ENCODE data around the gene ZMYM4. TPM values are rescaled to one million over a fixed set of nuclear protein-coding genes. Genes with fewer than 3 reads are reported as not detected.

ZMYM4 gene
- total RNA-seq, 1 experiment from 2014 or later, result 66.0 TPM

GRCh38 chr1:35243691-35244090 is 24.8 kb upstream of the ZMYM4 start:
- Histone ChIP-seq H2AFZ (ENCODE audit: low read length) (no peak overlapping the region), H3K4me2 (ENCODE audit: insufficient read depth, insufficient read length, low read length) (no peak overlapping the region)

More at GRCh38 chr1:35243691-35244090, 24.8 kb upstream of the ZMYM4 start:
- Histone ChIP-seq H2BK5ac (ENCODE audit: insufficient read length, low read length) (no peak overlapping the region), H4K91ac (ENCODE audit: insufficient read length, low read depth, low read length) (no peak overlapping the region), H4K5ac (ENCODE audit: insufficient read length, low read depth, low read length) (no peak overlapping the region), H4K20me1 (ENCODE audit: control insufficient read depth, insufficient read depth, insufficient read length) (no peaks in the 10 kb centered on the region), H3K23ac (ENCODE audit: insufficient read length, low read depth, low read length) (no peak overlapping the region), H3K14ac (ENCODE audit: insufficient read depth, low read length) (no peak overlapping the region; the same call in 1 of the 2 replicates), H2BK15ac (ENCODE audit: low read depth, low read length) (no peak overlapping the region), H3K4ac (ENCODE audit: low read depth, low read length) (no peak overlapping the region), H3K79me1 (ENCODE audit: insufficient read depth, low read depth, low read length, poor library complexity, severe bottlenecking) (no peaks in the 10 kb centered on the region), H3K79me2 (ENCODE audit: insufficient read depth, low read length) (no peaks in the 10 kb centered on the region), H3K9me3 (ENCODE audit: control insufficient read depth, low read depth, low read length) (no peaks in the 10 kb centered on the region), H3K27me3 (ENCODE audit: insufficient read depth, low read length) (no peaks in the 10 kb centered on the region), H3T11ph (ENCODE audit: low read length) (no peak overlapping the region), H2BK20ac (ENCODE audit: low read depth, low read length, poor library complexity, severe bottlenecking) (no peak overlapping the region), H4K8ac (replicated peaks; ENCODE audit: insufficient read length, low read depth, low read length) (no peak overlapping the region), H3K23me2 (ENCODE audit: insufficient read length, low read depth, low read length, poor library complexity, severe bottlenecking) (no peaks in the 10 kb centered on the region), H3K9ac (ENCODE audit: extremely low read depth, insufficient read length, low read length) (no peak overlapping the region), H3K4me1 (ENCODE audit: insufficient read depth, low read length) (no peaks in the 10 kb centered on the region), H2BK120ac (ENCODE audit: low read depth, low read length, poor library complexity, severe bottlenecking) (no peak overlapping the region), H3K27ac (ENCODE audit: insufficient read length, low read depth, low read length) (no peak overlapping the region), H2BK12ac (ENCODE audit: insufficient read length, low read depth, low read length) (no peak overlapping the region), H2AK5ac (ENCODE audit: insufficient read length, low read length) (no peak overlapping the region), H3K18ac (ENCODE audit: insufficient read length, low read depth, low read length) (no peak overlapping the region), H3K56ac (ENCODE audit: insufficient read length, low read depth, low read length) (no peak overlapping the region)
- no peak for DNase-seq
- Mint-ChIP-seq H3K4me1 (no peaks in the 10 kb centered on the region), H3K27me3 (ENCODE audit: low read depth) (no peaks in the 10 kb centered on the region), H3K4me3 (no peak overlapping the region), H3K9me3 (no peaks in the 10 kb centered on the region; a peak in 1 of 5 replicates), H3K36me3 (ENCODE audit: insufficient read depth in 1 of 3, low read depth in 3 of 3) (peaks cover 0 to 1% (median 0%) of the 10 kb centered on the region in 3 experiments; a peak in 1 of 7 replicates), H3K27ac (no peak overlapping the region)
- TF ChIP-seq CTCF (conservative IDR thresholded peaks at IDR 0.05), result no peak
- no CpG with 5 or more reads among the region's 1 CpG for WGBS (ENCODE audit: extremely low coverage, insufficient read length, low lambda C conversion rate)

All from H9 (cell line).